ENCODE measurements around the gene PHGDH. TPM values are rescaled to one million over a fixed set of nuclear protein-coding genes. Genes with fewer than 3 reads are reported as not detected.
A peak's percentile ranks its signal among the peaks of the same experiment; 100 is the strongest.

The PHGDH gene
- total and polyA plus RNA-seq, 2 of the 13 experiments (the other 11 are each of a cell fraction or from before 2014, with no cell fraction given) = 95.8 to 133 TPM

DNA sequence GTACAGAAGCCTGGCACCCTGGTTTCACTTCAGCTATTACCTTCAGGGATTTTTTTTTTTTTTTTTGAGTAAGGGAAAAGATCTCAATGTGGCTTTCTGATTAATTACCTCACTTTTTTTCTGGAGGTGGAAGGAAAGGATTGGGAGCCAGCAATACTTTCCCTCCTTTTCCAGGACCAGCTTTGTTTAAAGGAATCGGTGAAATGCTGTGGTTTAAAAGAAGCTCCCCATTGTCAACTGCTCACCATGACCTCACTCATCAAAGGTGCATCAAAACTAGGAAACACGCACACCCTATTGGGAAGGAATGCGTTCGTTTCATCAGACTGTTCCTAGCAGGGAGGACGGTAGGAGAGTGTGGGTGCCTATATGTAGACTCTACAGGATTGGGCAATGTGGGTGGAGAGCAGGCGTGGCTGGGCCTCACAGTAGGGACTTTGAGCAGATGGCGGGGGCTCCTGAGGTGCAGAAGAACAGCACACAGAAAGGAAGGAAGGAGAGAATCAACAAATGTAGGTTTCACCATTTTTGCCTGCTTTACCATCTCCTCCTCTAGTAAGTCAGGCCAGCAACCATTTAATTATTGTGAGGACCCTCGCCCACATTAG lies 13.0 kb downstream of the PHGDH start (continued):
- TF ChIP-seq ZBTB3 (CRISPR knock-in tag; IDR thresholded peaks at IDR 0.05; ENCODE audit: borderline replicate concordance, low read depth) (no peak), HOXA9 (CRISPR knock-in tag; IDR thresholded peaks at IDR 0.05; ENCODE audit: borderline replicate concordance) (no peak), PHF20 (CRISPR knock-in tag; IDR thresholded peaks at IDR 0.05) (no peak), ZNF75D (CRISPR knock-in tag; IDR thresholded peaks at IDR 0.05; ENCODE audit: borderline replicate concordance) (no peak), TAF15 (IDR thresholded peaks at IDR 0.05; ENCODE audit: low read depth, low read length, poor library complexity, severe bottlenecking) (no peak), TCF12 (IDR thresholded peaks at IDR 0.05) (no peak), TCF12 (CRISPR knock-in tag; IDR thresholded peaks at IDR 0.05) (peak; percentile 76; the same call in 1 of the 2 replicates), ZNF282 (IDR thresholded peaks at IDR 0.05; ENCODE audit: partially characterized antibody) (no peak), ZNF180 (CRISPR knock-in tag; IDR thresholded peaks at IDR 0.05; ENCODE audit: borderline replicate concordance, low read depth) (no peak), ONECUT2 (CRISPR knock-in tag; IDR thresholded peaks at IDR 0.05) (no peak), KLF13 (CRISPR knock-in tag; IDR thresholded peaks at IDR 0.05) (no peak), ZNF343 (CRISPR knock-in tag; IDR thresholded peaks at IDR 0.05) (0 out of 2 replicates have a peak, but pooled peaks have one; percentile 35), RBM39 (IDR thresholded peaks at IDR 0.05; ENCODE audit: low read depth, low read length, poor library complexity, severe bottlenecking) (no peak), ZNF816 (CRISPR knock-in tag; IDR thresholded peaks at IDR 0.05; ENCODE audit: borderline replicate concordance) (peak; percentile 60; the same call in 1 of the 2 replicates), CAMTA2 (CRISPR knock-in tag; IDR thresholded peaks at IDR 0.05; ENCODE audit: borderline replicate concordance) (no peak), FOXO1 (CRISPR knock-in tag; IDR thresholded peaks at IDR 0.05) (peak; percentile 72; the same call in 1 of the 2 replicates), ZFP62 (CRISPR knock-in tag; IDR thresholded peaks at IDR 0.05) (no peak)
- TF ChIP-seq, protein P1, sequence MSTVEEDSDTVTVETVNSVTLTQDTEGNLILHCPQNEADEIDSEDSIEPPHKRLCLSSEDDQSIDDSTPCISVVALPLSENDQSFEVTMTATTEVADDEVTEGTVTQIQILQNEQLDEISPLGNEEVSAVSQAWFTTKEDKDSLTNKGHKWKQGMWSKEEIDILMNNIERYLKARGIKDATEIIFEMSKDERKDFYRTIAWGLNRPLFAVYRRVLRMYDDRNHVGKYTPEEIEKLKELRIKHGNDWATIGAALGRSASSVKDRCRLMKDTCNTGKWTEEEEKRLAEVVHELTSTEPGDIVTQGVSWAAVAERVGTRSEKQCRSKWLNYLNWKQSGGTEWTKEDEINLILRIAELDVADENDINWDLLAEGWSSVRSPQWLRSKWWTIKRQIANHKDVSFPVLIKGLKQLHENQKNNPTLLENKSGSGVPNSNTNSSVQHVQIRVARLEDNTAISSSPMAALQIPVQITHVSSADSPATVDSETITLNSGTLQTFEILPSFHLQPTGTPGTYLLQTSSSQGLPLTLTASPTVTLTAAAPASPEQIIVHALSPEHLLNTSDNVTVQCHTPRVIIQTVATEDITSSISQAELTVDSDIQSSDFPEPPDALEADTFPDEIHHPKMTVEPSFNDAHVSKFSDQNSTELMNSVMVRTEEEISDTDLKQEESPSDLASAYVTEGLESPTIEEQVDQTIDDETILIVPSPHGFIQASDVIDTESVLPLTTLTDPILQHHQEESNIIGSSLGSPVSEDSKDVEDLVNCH (CRISPR knock-in tag; IDR thresholded peaks at IDR 0.05) = no peak
- TF ChIP-seq, protein P2, sequence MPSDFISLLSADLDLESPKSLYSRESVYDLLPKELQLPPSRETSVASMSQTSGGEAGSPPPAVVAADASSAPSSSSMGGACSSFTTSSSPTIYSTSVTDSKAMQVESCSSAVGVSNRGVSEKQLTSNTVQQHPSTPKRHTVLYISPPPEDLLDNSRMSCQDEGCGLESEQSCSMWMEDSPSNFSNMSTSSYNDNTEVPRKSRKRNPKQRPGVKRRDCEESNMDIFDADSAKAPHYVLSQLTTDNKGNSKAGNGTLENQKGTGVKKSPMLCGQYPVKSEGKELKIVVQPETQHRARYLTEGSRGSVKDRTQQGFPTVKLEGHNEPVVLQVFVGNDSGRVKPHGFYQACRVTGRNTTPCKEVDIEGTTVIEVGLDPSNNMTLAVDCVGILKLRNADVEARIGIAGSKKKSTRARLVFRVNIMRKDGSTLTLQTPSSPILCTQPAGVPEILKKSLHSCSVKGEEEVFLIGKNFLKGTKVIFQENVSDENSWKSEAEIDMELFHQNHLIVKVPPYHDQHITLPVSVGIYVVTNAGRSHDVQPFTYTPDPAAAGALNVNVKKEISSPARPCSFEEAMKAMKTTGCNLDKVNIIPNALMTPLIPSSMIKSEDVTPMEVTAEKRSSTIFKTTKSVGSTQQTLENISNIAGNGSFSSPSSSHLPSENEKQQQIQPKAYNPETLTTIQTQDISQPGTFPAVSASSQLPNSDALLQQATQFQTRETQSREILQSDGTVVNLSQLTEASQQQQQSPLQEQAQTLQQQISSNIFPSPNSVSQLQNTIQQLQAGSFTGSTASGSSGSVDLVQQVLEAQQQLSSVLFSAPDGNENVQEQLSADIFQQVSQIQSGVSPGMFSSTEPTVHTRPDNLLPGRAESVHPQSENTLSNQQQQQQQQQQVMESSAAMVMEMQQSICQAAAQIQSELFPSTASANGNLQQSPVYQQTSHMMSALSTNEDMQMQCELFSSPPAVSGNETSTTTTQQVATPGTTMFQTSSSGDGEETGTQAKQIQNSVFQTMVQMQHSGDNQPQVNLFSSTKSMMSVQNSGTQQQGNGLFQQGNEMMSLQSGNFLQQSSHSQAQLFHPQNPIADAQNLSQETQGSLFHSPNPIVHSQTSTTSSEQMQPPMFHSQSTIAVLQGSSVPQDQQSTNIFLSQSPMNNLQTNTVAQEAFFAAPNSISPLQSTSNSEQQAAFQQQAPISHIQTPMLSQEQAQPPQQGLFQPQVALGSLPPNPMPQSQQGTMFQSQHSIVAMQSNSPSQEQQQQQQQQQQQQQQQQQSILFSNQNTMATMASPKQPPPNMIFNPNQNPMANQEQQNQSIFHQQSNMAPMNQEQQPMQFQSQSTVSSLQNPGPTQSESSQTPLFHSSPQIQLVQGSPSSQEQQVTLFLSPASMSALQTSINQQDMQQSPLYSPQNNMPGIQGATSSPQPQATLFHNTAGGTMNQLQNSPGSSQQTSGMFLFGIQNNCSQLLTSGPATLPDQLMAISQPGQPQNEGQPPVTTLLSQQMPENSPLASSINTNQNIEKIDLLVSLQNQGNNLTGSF (CRISPR knock-in tag; IDR thresholded peaks at IDR 0.05) = no peak
- TF ChIP-seq, protein P3, sequence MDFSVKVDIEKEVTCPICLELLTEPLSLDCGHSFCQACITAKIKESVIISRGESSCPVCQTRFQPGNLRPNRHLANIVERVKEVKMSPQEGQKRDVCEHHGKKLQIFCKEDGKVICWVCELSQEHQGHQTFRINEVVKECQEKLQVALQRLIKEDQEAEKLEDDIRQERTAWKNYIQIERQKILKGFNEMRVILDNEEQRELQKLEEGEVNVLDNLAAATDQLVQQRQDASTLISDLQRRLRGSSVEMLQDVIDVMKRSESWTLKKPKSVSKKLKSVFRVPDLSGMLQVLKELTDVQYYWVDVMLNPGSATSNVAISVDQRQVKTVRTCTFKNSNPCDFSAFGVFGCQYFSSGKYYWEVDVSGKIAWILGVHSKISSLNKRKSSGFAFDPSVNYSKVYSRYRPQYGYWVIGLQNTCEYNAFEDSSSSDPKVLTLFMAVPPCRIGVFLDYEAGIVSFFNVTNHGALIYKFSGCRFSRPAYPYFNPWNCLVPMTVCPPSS (IDR thresholded peaks at IDR 0.05) = no peak

Measured in HepG2 (cell line).